Skin of body (tissue), 2 donors: ENCODE measurements around the gene OLIG1. TPM values are rescaled to one million over a fixed set of nuclear protein-coding genes. Genes with fewer than 3 reads are reported as not detected.
A peak's percentile ranks its signal among the peaks of the same experiment; 100 is the strongest.

Experiments used
- DNase-seq: peaks from one replicate; lab custom pipeline; 2025; lab: John Stamatoyannopoulos, UW
- total RNA-seq: library from RNA; depleted of rRNA; stranded (reverse); fragments of >200 nt; gene quantifications from one replicate; pipeline ENCODE4 v1.2.3, GENCODE V29; 2014

The OLIG1 gene
- total RNA-seq, 1 donor from 2014 or later, result 0.20 TPM

DNA sequence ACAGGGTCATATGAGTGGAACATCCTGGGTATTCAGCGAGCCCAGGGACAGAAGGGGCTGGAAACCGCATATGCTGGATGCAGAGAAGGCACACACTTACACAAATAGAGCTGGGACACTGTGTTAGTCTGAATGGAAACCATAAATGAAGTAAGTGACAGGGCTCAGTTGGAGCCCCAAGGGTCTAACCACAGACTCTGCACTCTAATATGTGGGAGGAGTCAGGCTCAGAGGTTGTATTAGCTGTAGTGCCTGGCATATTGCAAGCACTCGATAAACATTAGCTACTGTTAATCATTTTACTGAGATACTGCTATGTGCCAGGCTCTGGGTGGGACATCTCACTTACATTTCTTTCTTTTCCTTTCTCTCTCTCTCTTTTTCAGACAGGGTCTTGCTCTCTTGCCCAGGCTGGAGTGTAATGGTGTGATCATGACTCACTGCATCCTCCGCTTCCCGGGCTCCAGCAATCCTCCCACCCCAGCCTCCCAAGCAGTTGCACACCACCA is 6.5 kb upstream of the OLIG1 start:
- no peak for DNase-seq

DNA sequence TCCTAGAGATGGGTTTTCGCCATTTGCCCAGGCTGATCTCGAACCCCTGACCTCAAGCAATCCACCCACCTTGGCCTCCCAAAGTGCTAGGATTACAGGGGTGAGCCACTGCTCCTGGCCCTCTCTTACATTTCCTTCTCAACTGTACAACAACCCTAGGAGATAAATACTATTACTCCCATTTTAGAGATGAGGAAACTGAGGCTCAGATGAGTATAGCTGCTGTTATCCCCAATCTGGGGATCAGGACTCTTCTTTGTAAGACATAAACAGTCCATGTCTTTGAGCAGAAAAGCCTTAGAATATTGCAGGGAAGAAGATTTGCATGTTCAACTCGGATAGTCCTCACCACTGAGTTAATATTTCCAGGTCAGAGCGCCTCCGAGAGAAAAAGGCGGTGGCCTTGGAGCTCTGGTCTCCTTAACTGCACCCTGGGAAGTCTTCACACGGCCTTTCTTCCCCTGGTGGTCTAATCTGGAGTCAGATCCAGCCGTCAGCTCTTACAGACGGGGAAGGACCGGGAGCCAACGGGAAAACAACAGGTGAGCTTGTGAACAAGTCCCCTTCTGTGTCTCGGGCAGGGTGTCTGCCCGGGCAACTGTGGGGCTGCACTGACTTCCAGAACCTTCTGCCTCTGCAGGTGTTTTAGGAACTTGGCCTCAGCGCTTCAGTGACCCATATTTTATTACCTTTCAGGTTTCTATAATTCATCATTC is 5.9 kb upstream of the OLIG1 start:
- DNase-seq, result no peak

DNA sequence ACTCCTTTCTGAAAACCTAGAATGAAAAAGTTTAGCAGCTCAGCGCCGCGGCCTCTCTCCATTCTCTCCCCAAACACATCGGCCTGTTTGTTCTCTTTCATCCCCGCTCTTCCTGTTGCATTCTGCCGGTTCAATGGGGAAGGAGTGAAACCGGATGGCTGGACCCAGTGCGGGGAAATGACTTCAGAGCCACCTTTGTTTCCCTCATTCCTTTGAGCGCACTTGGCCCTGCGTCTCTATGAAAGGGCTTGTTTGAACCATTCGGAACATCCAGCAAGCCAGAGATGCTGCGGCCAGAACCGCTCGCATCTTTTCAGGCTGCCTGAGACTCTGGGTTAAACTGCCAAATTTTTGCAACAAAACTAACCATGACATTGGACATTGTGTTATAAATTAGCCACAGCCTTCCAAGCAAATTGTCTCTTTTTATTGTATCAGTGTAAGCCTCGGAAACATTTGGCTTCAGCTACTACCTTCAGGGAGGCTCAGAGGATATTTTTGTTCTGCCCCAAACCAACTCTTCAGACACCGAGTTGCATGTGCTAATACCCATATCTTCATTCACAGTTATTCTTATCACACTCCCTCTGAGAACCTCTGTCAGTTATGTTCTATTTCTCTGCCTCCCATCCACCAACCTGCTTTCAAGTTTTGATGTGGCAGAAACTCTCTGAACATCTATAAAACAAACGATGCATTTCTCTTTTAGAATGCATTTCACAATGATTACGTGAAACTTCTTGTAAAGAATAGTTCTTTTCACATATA is 5.1 kb upstream of the OLIG1 start:
- DNase-seq, result no peak

DNA sequence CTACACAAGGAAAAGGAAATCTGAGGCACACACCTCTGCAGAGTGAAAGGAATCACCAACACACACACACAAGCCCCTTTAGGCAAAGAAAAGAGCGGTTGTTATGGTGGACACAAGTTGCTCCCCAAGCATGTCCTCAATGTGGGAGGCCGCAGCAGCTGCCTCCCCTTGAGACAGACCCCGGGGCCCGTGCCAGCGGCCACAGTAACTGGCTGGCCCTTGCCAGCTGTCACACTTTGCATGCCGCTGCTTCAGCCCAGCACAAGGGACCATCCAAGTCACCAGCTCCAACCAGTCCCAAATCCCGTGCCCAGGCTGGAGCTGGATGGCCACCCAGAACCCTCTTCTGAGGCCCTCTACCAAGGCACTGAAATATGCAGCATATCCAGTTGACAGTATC is 2.9 kb upstream of the OLIG1 start:
- no peak for DNase-seq

DNA sequence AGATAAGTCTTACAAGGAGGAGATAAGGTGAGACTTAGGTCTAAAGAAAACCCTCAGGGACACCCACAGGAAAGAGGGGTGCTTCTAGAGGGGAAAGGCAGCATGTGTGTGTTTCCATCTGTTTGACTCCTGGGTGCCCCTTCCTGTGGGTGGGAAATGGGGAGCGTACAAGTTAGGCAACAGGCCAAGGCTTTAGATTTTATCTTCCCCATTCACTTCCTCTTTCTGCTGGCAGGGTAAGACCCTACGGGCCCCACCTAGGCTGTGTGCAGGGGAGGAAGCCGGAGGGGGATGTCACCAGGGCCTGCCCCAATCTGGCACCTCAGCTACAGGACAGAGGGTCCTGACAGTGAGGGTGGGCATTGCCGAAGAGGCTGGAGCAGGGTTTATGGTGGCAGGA is 2.5 kb upstream of the OLIG1 start:
- no peak for DNase-seq

DNA sequence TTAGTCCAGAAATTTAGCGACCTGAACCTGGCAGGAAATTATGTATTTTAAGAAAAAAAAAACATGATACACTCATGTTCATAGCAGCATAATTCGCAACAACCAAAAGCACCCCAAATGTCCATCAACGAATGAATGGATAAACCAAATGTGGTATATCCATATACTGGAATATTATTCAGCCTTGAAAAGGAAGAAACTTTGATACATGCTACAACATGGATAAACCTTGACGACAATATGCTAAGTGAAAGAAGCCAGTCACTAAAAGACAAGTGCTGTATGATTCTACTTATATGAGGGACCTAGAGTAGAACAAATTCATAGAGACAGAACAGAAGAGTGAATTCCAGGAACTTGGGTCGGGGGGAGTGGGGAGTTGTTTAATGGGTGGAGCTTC is 698 bp upstream of the OLIG1 start:
- DNase-seq, result no peak

DNA sequence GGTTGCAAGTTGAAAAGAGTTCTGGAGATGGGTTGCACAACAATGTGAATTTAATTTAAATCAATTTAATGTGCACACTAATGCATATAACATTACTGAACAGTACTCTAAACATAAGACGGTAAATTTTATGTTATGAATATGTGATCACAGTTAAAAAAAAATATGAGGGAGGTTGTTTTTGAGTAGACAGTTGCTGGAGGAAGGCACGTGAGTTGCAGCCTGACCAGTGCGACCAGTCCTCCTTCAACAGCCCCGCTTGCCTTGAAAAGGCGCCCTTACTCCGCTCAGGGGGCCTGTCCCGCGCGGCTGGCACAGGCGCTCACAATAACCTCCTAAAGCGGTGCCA is 322 bp upstream of the OLIG1 start:
- DNase-seq, result no peak

DNA sequence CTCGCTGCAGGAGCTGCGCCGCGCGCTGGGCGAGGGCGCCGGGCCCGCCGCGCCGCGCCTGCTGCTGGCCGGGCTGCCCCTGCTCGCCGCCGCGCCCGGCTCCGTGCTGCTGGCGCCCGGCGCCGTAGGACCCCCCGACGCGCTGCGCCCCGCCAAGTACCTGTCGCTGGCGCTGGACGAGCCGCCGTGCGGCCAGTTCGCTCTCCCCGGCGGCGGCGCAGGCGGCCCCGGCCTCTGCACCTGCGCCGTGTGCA is 730 bp downstream of the OLIG1 start:
- DNase-seq, result no peak

DNA sequence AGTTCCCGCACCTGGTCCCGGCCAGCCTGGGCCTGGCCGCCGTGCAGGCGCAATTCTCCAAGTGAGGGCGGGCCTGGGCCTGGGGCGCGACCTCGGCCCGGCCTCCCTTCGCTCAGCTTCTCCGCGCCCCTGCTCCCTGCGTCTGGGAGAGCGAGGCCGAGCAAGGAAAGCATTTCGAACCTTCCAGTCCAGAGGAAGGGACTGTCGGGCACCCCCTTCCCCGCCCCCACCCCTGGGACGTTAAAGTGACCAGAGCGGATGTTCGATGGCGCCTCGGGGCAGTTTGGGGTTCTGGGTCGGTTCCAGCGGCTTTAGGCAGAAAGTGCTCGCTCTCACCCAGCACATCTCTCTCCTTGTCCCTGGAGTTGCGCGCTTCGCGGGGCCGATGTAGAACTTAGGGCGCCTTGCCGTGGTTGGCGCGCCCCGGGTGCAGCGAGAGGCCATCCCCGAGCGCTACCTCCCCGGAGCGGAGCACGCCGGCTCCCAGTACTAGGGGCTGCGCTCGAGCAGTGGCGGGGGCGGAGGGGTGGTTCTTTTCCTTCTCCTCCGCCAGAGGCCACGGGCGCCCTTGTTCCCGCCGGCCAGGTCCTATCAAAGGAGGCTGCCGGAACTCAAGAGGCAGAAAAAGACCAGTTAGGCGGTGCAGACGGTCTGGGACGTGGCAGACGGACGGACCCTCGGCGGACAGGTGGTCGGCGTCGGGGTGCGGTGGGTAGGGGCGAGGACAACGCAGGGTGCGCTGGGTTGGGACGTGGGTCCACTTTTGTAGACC is 1.2 kb downstream of the OLIG1 start:
- no peak for DNase-seq

DNA sequence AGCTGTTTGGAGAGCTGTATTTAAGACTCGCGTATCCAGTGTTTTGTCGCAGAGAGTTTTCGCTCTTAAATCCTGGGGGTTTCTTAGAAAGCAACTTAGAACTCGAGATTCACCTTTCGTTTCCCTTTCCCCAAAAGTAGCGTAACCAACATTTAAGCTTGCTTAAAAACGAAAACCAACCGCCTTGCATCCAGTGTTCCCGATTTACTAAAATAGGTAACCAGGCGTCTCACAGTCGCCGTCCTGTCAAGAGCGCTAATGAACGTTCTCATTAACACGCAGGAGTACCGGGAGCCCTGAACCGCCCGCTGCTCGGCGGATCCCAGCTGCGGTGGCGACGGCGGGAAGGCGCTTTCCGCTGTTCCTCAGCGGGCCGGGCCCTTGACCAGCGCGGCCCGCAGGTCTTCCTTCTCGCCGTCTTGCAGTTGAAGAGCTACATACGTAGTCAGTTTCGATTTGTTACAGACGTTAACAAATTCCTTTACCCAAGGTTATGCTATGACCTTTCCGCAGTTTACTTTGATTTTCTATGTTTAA is 1.9 kb downstream of the OLIG1 start:
- DNase-seq, result no peak

DNA sequence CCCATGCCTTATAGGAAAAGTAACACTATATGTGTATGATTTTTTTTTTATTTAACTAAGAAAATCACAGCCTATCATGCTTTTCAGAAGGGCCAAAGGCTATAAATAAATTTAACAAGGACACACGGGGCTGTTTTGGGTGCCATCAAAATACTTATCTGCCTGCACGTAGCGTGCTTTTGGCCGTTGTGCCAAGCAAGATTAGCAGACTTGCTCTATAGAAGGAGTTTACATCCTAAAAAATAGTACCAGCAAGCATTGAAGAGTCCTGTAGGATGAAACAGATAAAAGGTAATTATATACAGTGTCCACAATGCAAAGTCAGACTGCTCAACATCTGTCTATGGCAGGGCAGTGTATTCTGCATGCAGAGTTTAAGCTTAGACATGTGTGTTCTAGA is 3.7 kb downstream of the OLIG1 start:
- no peak for DNase-seq

DNA sequence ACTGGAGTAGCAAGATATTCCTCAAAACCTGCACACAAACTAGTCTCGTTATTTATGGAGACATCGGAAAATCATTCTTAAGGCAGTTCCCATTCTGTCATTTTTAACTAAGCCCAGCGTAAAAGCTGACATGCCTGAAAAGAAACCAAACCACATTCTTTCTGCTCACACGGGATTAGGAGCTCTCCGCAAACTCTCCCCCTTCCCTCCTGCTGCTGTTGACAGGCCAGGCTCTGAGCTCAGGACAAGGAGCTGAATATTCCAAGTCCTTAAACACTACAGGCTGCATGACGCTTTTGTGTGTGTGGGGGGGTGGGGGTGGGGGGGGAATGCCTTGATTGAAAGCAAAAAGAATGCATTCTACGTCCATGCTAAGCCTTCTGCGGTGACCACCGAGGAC is 5.2 kb downstream of the OLIG1 start:
- DNase-seq, result peak; percentile 43

DNA sequence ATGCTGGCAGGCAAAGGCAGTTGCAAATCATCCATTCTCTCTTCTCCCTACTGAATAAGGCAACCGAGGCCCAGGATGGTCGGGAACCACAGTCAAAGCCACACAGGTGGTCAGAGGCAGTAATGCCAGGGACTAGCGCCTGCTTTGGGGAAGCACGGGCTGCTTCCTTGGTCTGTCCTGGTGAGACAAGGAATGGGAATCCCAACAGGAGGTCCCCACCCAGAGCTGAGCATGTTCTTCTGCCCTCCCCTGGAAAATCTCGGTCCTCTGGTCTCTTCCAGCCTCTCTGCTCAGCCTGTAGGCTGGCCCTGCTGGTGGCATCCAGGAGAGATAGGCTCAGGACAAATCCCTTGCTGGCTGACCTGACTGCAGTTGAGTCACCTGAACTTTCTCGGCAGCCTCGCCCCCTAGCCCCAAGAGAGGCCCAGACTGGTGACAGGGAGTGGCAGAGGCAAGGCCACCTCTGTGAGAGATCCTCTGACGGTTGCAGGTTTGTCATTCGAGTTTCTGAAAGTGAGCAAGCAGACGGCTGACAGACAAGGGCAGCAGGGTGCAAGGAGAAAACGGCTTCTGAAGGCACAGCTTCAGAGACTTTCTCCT is 5.8 kb downstream of the OLIG1 start:
- no peak for DNase-seq

DNA sequence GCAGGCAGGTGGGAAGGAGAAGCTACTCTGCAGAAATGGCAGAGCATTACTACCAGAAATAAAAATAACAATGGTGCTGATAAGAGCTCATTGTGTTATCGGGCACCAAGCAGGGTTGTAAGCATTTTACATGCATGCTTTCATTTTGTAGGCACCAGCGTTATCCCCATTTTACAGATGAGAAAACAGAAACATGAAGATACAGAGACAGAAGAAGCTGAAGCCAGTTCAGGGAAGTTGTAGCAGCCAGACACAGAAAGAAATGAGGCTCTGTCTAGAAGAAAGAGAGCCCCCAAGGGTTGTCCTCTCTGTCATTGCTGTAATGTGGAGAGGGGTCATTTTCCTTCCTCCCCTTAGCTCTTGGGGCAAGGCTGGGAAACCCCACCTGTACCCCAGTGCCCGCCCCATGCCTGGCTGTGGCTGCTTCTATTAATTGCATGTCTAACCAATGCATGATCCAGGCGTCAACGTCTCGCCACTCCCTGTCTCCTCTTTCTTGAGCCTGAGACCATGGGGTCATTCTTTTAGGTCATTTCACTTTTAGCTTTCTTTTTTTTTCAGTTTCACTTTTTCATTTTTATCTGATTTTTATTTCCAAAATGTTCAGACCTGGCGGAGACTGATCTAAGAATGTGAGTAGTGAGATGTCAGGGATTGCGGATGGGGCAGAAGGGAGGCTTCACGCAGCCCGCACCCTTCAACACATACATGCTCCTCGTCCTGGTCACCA is 6.8 kb downstream of the OLIG1 start:
- no peak for DNase-seq

DNA sequence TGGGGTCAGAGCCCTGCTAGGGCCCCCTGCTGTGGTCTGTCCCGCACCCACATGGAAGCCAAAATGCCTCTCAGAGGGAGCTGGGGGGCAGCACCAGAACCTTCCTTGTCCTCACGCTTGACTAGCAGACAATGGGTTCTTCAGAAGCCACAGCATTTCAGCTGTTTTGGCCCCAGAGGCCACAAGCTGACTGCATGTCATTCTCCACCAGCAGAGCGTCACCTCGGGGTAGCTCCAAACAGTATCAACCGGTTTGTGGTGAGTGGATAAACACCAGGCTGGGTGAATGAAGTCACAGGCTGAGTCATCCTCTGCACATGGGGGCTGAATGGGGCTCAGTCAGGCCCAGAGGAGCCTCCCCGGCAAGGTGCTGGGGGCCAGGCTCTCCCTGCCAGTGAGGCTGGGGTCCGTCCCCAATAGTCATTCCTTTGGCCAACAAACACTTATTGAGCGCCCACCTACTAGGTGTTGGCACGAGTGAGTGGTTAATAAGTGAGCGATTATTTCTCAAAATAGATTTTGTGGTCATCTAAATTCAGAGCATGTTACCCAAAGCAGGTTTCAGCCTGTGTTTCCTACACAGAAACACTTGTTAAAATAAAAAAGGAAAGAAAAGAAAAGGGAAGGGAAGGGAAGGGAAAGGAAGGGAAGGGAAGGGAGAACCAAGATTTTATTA is 9.1 kb downstream of the OLIG1 start:
- no peak for DNase-seq

DNA sequence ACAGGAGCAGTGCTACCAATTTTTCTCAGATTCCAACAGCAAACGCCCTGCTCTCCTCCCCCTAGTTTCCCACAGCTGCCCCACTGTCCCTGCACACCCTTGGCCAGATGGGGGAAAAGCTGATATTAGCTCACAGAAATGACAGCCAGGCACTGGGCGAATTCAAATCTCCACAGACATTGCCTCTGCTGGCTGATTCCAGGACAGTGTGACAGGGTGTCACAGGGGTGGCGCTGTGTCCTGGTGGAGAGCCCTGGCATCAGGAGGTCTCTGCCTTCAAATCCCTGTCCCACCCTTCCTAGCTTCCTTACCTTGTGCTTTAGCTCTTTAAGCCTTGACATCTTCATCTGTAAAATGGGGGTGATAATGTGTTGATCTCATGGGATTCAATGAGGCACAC is 10.4 kb downstream of the OLIG1 start:
- no peak for DNase-seq

DNA sequence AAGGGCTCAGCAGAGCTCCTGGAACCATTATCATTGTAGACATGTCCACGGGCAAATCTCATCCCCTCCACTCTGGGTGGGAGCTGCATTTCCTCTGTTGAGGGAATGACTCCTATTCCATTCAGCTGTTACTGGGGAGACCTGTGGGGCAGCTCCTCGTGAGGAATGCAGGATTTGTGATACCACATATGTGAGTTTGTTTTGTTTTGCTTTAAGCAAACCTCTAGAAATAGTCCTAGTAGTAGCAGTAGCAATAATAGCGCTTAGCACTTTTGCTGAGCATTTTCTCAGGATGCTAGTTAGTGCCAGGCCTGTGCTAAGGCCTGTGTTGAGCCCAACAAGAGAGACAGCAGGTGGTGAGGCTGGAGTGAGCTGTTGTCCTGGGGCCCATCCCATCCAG is 10.8 kb downstream of the OLIG1 start:
- DNase-seq, result no peak

DNA sequence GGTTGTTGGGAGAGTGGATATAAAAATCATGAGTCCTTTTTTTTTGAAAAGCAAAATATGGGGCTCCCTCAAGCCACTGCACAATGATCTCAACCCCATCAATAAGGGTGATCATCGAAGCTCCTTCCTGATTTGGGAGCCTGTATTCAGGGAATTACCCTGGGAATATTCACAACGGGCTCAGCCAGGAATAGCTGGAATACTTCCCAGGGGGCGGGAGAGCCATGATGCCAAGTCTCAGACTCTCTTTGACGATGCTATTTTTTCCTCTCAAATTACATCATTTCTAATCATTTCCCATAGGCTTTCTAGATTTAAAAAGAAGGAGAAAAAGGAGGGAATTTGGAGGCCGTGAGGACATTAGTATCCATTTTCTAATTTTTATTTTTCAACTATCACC is 18.4 kb downstream of the OLIG1 start:
- no peak for DNase-seq

DNA sequence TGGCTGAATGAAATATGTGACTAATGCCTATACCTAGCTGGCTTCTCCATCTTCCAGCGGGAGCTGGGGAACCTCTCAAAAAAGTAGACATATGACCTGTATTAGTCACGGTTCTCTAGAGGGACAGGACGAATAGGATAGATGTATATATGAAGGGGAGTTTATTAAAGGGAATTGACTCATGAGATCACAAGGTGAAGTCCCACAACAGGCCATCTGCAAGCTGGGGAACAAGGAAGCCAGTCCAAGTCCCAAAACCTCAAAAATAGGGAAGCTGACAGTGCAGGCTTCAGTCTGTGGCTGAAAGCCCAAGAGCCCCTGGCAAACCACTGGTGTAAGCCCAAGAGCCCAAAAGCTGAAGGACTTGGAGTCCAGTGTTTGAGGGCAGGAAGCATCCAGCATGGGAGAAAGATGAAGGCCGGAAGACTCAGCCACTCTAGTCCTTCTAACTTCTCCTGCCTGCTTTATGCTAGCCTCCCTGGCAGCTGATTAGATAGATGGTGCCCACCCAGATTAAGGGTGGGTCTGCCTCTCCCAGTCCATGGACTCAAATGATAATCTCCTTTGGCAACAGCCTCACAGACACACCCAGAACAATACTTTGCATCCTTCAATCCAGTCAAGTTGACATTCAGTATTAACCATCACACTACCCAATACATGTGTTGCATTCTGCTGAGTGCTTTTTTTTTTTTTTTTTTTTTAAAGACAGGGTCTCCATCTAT is 19.6 kb downstream of the OLIG1 start:
- DNase-seq, result no peak

DNA sequence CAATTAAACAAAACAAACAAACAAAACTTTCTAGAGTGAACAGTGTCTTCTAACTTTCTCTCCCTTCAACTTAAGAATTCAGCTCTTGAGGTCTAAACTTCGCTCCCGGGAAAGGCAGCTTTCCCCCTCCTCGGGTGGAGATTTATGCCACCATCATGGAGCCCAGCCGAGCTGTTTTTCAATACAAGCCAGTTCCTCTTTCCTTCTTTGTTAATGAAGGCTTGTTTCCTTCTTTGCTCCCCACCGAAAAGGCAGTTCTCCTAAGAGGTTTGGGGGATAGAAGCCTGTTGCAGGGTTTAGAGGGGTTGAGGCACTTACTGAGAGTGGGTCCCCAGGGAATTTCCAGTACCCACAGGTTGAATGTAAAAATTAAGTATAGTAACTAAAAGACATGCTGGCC is 26.5 kb downstream of the OLIG1 start:
- no peak for DNase-seq
